Naive B cell (primary cell): ENCODE measurements around the gene ZNF776. TPM values are rescaled to one million over a fixed set of nuclear protein-coding genes. Genes with fewer than 3 reads are reported as not detected.
"Not testable (repeated sequence)": the region's sequence is repeated elsewhere in the genome, so short reads cannot be mapped to it uniquely, and the experiment has no call there.

Source experiments
- ATAC-seq, 2 donors: fragments of 150-1000 bp; cut with Tn5 transposase; 2 replicates each; pipeline ENCODE4 v1.10.0; 2021; ENCODE audit warnings: low read depth in 2 of 2, mild to moderate bottlenecking in 2 of 2, moderate library complexity in 2 of 2
- DNase-seq: peaks from one replicate; pipeline ENCODE4 v3.0.0; 2022
- H3K27ac Mint-ChIP-seq, 6 donors: one replicate each; pipeline ENCODE4 v1.8.0; 2020 to 2022; ENCODE audit warnings: mild to moderate bottlenecking in 6 of 6, mixed read lengths in 6 of 6, moderate library complexity in 5 of 6, inconsistent platforms in 2 of 6
- H3K27me3 Mint-ChIP-seq, 3 donors: one replicate each; pipeline ENCODE4 v1.8.0; 2021 to 2022; ENCODE audit warnings: mixed read lengths in 3 of 3, mild to moderate bottlenecking in 1 of 3
- H3K36me3 Mint-ChIP-seq, 2 donors: one replicate each; pipeline ENCODE4 v1.8.0; 2020 to 2022; ENCODE audit warnings: mixed read lengths in 2 of 2, inconsistent platforms in 1 of 2, mild to moderate bottlenecking in 1 of 2
- H3K4me1 Mint-ChIP-seq, 3 donors: one replicate each; pipeline ENCODE4 v1.8.0; 2020 to 2022; ENCODE audit warnings: mixed read lengths in 3 of 3, inconsistent platforms in 1 of 3, mild to moderate bottlenecking in 1 of 3, moderate library complexity in 1 of 3
- H3K4me3 Mint-ChIP-seq, 8 donors: one replicate each; pipeline ENCODE4 v1.8.0; 2020 to 2022; ENCODE audit warnings: mild to moderate bottlenecking in 8 of 8, mixed read lengths in 8 of 8, moderate library complexity in 8 of 8, inconsistent platforms in 2 of 8
- H3K9me3 Mint-ChIP-seq, 7 donors: one replicate each; pipeline ENCODE4 v1.8.0; 2020 to 2022; ENCODE audit warnings: mixed read lengths in 7 of 7, mild to moderate bottlenecking in 5 of 7, inconsistent platforms in 2 of 7, moderate library complexity in 1 of 7
- polyA plus RNA-seq, 6 donors: library from polyadenylated mRNA; unstranded; fragments of 300-500 nt; fragmentation: Illumina TruSeq; gene quantifications; one replicate each; pipeline ENCODE4 v1.2.3, GENCODE V29; 2021; ENCODE audit warnings: low read depth in 6 of 6

The ZNF776 gene
- 10 to 100 TPM; 11.9 to 18.4 (median 15.1) TPM for polyA plus RNA-seq

- Mint-ChIP-seq H3K36me3 (peaks cover 16 to 43% of the 10 kb centered on the region in 2 donors), H3K4me3 (peak within 1 kb of the TSS; percentile 94 to 100 (median 98)), H3K27me3 (no peaks in the 10 kb centered on the region), H3K4me1 (peaks cover 36 to 50% (median 39%) of the 10 kb centered on the region in 3 donors), H3K27ac (peak within 1 kb of the TSS; percentile 88 to 99 (median 97)), H3K9me3 (peaks cover 0 to 11% (median 0%) of the 10 kb centered on the region in 7 donors)
- ATAC-seq (peak; percentile 98), DNase-seq (peak; percentile 81)
Measured at GRCh38 chr19:57746580-57747471, at the start of gene ZNF776. TSS of gene ZNF776 (plus strand) at chr19:57746815. CDS start at chr19:57747059, 244 bp downstream.

DNA sequence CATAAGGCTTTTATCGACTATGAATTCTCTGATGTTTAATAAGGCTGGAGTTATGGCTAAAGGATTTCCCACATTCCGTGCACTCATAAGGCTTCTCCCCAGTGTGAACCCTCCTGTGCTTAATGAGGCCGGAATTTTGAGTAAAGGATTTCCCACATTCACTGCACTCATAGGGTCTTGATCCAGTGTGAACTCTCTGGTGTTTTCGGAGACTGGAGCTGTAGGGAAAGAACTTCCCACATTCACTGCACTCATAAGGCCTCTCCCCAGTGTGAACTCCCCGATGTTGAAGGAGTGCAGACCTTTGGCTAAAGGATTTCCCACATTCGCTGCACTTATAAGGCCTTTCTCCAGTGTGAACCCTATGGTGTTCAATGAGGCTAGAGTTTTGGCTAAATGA, 45.0 kb upstream of the ZNF776 start:
- ATAC-seq (no peak), DNase-seq (no peak)
- no peaks in the 10 kb centered on the region for H3K27me3 Mint-ChIP-seq
- H3K4me1 Mint-ChIP-seq, result peaks cover 20 to 30% (median 27%) of the 10 kb centered on the region in 3 donors
- H3K9me3 Mint-ChIP-seq, result peaks cover 1 to 21% (median 13%) of the 10 kb centered on the region in 7 donors
- H3K27ac Mint-ChIP-seq, result peak overlapping the region in 1 of 6 donors; percentile 9
- H3K36me3 Mint-ChIP-seq, result peaks cover 44 to 49% of the 10 kb centered on the region in 2 donors
- no peak overlapping the region for H3K4me3 Mint-ChIP-seq

DNA sequence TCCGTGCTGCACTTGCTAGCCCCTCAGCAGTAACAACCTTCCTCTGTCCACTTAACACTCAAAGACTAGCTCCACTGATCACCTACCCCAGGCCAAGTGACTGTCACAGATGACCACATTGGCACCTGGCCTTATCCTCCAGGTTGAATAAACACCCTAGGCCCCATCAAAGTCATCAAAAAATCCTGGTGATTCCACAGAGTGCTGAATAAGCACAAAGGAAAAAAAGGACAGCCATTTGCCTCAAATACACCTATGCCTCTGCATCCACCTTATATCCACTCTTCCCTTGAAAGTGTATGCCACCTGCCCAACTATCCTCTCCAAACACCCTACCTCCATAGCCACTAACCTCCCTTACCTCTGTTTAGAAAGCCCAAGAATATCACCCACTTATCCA, 40.3 kb upstream of the ZNF776 start:
- DNase-seq, result no peak
- ATAC-seq, result no peak
- H3K36me3 Mint-ChIP-seq, result peaks cover 40 to 57% of the 10 kb centered on the region in 2 donors
- no peaks in the 10 kb centered on the region for H3K27me3 Mint-ChIP-seq
- H3K4me1 Mint-ChIP-seq, result peaks cover 48 to 61% (median 50%) of the 10 kb centered on the region in 3 donors
- H3K27ac Mint-ChIP-seq, result peak overlapping the region in 5 of 6 donors; percentile 33 to 99 (median 62)
- peak overlapping the region; percentile 3 to 99 (median 50) for H3K4me3 Mint-ChIP-seq
- peaks cover 3 to 24% (median 10%) of the 10 kb centered on the region in 7 donors for H3K9me3 Mint-ChIP-seq

DNA sequence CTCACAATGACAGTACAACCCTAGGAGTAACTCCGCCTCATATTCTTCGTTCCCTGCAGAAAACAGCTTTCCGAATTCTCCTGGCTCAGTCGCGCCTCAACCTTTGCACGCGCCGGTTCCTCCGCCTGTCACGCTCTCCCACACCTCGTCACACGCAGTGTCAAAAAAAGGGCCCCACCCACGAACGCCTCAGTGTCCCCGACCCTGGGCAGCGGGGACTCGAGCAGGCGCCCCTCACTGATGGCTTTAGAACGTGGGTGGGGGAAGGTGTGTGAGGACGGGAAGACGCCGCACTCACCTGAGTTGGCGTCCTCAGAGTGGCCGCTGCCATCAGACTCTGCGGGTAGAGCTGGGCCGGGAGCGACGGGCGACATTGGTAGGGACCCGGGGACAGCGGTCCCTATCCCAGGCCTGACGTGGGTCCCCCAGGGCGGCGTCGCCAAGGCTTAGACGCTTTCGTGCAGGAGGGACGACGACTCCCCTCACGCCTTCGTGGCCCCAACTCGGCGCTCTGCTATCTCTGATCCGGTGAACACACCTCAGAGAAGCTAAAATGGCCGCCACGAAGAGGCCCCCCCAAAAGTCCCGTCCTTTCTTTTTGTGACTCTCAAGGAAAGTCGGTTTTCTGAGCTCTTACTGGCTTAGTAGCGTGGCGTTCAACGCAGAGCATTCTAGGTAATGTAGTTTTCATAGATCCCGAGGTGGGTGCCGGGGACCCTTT, 37.8 kb upstream of the ZNF776 start, which contains the start of gene ZNF154:
Gene ZNF154 (minus strand): TSS at position 564 of the 721 bp plus-strand sequence. CDS start 233 bp downstream, at position 331.
- peak within 1 kb of the TSS; percentile 90 to 100 (median 98) for H3K4me3 Mint-ChIP-seq
- peak; percentile 89 to 92 for ATAC-seq
- H3K9me3 Mint-ChIP-seq, result peaks cover 0 to 11% (median 3%) of the 10 kb centered on the region in 7 donors
- H3K4me1 Mint-ChIP-seq, result peaks cover 45 to 59% (median 48%) of the 10 kb centered on the region in 3 donors
- peak; percentile 81 for DNase-seq
- no peaks in the 10 kb centered on the region for H3K27me3 Mint-ChIP-seq
- peaks cover 23 to 36% of the 10 kb centered on the region in 2 donors for H3K36me3 Mint-ChIP-seq
- peak within 1 kb of the TSS; percentile 98 to 100 (median 99) for H3K27ac Mint-ChIP-seq

GRCh38 chr19:57709616-57710015, 37.0 kb upstream of the ZNF776 start:
- DNase-seq (no peak), ATAC-seq (no peak)
- peaks cover 0 to 11% (median 3%) of the 10 kb centered on the region in 7 donors for H3K9me3 Mint-ChIP-seq
- H3K4me1 Mint-ChIP-seq, result peaks cover 37 to 51% (median 46%) of the 10 kb centered on the region in 3 donors
- no peaks in the 10 kb centered on the region for H3K27me3 Mint-ChIP-seq
- H3K4me3 Mint-ChIP-seq, result peak overlapping the region; percentile 90 to 100 (median 98)
- peaks cover 20 to 30% of the 10 kb centered on the region in 2 donors for H3K36me3 Mint-ChIP-seq
- peak overlapping the region; percentile 42 to 100 (median 99) for H3K27ac Mint-ChIP-seq

GRCh38 chr19:57712222-57712621, 34.4 kb upstream of the ZNF776 start:
- Mint-ChIP-seq H3K27ac (peak overlapping the region in 1 of 6 donors; percentile 50), H3K36me3 (peaks cover 11 to 17% of the 10 kb centered on the region in 2 donors), H3K27me3 (no peaks in the 10 kb centered on the region), H3K4me1 (peaks cover 19 to 26% (median 22%) of the 10 kb centered on the region in 3 donors), H3K9me3 (peaks cover 0 to 9% (median 3%) of the 10 kb centered on the region in 7 donors), H3K4me3 (peak overlapping the region in 1 of 8 donors; percentile 1)
- ATAC-seq (no peak), DNase-seq (no peak)

DNA sequence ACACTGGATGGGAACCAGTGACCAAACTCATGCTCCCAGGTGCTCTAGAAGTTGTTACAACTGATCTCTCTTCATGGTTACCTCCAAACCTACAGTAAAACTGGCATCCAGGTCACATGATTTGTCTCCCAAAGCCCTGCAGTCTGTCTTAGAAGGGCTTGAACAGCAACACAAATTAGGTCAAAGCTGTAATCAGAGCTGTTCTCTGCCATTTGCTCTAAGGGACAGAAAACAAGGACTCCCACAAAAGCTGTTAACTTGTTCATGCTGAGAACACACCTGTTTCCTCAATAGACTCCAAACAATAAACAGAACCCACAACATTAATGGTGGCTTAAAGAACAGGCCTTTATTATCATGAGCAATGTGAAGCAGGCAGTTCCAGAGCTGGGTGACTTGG, 27.2 kb upstream of the ZNF776 start:
- DNase-seq (no peak), ATAC-seq (no peak)
- Mint-ChIP-seq H3K36me3 (peaks cover 38 to 48% of the 10 kb centered on the region in 2 donors), H3K9me3 (peaks cover 0 to 15% (median 5%) of the 10 kb centered on the region in 7 donors), H3K27ac (no peak overlapping the region), H3K4me3 (peak overlapping the region in 1 of 8 donors; percentile 34), H3K27me3 (no peaks in the 10 kb centered on the region), H3K4me1 (peaks cover 5 to 13% (median 12%) of the 10 kb centered on the region in 3 donors)

DNA sequence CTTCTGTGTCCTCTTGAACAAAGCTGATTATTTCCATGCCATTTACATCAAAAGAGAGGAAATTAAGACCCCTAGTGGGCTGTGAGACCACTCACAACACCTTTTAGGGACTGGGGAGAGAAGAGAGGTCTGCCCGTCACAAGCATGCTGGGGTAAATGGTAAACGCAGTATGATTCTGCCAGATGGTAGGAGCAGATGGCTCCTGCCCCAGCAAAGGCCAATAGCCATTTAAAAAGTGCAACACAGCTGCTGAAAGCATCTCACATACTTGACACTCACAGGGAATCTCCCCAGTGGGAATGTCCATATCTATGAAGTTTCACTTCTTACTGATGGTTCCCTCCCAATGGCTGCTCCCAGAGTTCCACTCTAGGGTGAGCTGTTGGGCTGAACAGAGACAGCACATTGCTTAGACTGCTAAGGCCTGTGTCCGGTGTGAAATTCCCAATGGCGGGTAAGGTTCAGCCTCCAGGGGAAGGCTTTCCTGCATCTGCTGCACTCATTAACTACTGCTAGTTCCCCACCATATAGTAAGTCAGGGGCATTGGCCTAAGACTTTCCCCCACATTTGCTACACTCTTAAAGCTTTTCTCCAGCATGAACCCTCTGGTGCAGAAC, 26.6 kb upstream of the ZNF776 start:
- no peak overlapping the region for H3K27ac Mint-ChIP-seq
- H3K4me3 Mint-ChIP-seq, result peak overlapping the region in 1 of 8 donors; percentile 34
- peaks cover 0 to 15% (median 5%) of the 10 kb centered on the region in 7 donors for H3K9me3 Mint-ChIP-seq
- no peaks in the 10 kb centered on the region for H3K27me3 Mint-ChIP-seq
- DNase-seq (no peak), ATAC-seq (no peak)
- H3K4me1 Mint-ChIP-seq, result peaks cover 11 to 17% (median 16%) of the 10 kb centered on the region in 3 donors
- H3K36me3 Mint-ChIP-seq, result peaks cover 38 to 50% of the 10 kb centered on the region in 2 donors

DNA sequence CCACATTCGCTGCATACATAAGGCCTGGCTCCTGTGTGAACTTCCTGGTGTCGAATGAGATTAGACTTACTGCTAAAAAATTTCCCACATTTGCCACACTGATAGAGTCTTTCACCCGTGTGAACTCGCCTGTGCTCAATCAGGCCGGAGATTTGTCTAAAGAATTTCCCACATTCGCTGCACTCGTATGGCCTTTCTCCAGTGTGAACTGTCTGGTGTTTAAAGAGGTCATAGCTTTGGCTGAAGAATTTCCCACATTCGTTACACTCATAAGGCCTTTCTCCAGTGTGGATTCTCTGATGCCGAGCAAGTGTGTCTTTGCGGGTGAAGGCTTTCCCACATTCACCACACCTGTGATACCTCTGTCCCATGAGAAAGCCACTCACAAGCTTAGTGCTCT, 25.7 kb upstream of the ZNF776 start:
- ATAC-seq (no peak), DNase-seq (no peak)
- H3K4me1 Mint-ChIP-seq, result peaks cover 14 to 21% (median 19%) of the 10 kb centered on the region in 3 donors
- H3K4me3 Mint-ChIP-seq, result peak overlapping the region in 1 of 8 donors; percentile 51
- no peaks in the 10 kb centered on the region for H3K27me3 Mint-ChIP-seq
- H3K27ac Mint-ChIP-seq, result no peak overlapping the region
- H3K9me3 Mint-ChIP-seq, result peaks cover 0 to 15% (median 5%) of the 10 kb centered on the region in 7 donors
- H3K36me3 Mint-ChIP-seq, result peaks cover 38 to 50% of the 10 kb centered on the region in 2 donors

GRCh38 chr19:57738320-57738719, 8.3 kb upstream of the ZNF776 start:
- H3K9me3 Mint-ChIP-seq, H3K36me3 Mint-ChIP-seq, H3K27me3 Mint-ChIP-seq, H3K4me1 Mint-ChIP-seq: not testable (repeated sequence)
- Mint-ChIP-seq H3K4me3 (peak overlapping the region in 1 of 8 donors; percentile 9), H3K27ac (peak overlapping the region in 1 of 6 donors; percentile 28)
- ATAC-seq (peak in 1 of 2 donors; percentile 37), DNase-seq (peak; percentile 38)

DNA sequence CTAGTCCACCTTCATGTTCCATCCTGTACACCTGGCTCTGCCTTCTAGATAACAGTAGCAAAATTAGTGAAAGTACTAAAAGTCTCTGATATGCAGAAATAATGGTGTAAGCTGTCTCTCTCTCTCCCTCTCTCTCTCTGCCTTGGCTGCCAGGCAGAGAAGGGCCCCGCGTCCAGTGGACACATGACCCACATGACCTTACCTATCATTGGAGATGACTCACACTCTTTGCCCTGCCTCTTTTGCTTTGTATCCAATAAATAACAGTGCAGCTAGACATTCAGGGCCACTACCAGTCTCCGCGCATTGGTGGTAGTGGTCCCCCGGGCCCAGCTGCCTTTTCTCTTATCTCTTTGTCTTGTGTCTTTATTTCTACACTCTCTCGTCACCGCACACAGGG, 7.8 kb upstream of the ZNF776 start:
- not testable (repeated sequence) for H3K36me3 Mint-ChIP-seq, ATAC-seq, H3K27me3 Mint-ChIP-seq, DNase-seq, H3K4me1 Mint-ChIP-seq, H3K9me3 Mint-ChIP-seq
- H3K27ac Mint-ChIP-seq, result peak overlapping the region in 3 of 6 donors; percentile 26 to 89 (median 65)
- peak overlapping the region in 4 of 8 donors; percentile 5 to 48 (median 35) for H3K4me3 Mint-ChIP-seq

- H3K4me3 Mint-ChIP-seq, result peak overlapping the region; percentile 94 to 100 (median 98)
- DNase-seq (no peak), ATAC-seq (no peak)
- peaks cover 0 to 11% (median 2%) of the 10 kb centered on the region in 7 donors for H3K9me3 Mint-ChIP-seq
- peak overlapping the region in 5 of 6 donors; percentile 88 to 99 (median 96) for H3K27ac Mint-ChIP-seq
- peaks cover 40 to 55% (median 43%) of the 10 kb centered on the region in 3 donors for H3K4me1 Mint-ChIP-seq
- peaks cover 21 to 49% of the 10 kb centered on the region in 2 donors for H3K36me3 Mint-ChIP-seq
- no peaks in the 10 kb centered on the region for H3K27me3 Mint-ChIP-seq
Measured at GRCh38 chr19:57747472-57747807, 825 bp downstream of the ZNF776 start.
